ENCODE results near the gene PLA2G2E. TPM values are rescaled to one million over a fixed set of nuclear protein-coding genes. Genes with fewer than 3 reads are reported as not detected.

PLA2G2E gene
- polyA plus RNA-seq, 4 donors, result not detected

DNA sequence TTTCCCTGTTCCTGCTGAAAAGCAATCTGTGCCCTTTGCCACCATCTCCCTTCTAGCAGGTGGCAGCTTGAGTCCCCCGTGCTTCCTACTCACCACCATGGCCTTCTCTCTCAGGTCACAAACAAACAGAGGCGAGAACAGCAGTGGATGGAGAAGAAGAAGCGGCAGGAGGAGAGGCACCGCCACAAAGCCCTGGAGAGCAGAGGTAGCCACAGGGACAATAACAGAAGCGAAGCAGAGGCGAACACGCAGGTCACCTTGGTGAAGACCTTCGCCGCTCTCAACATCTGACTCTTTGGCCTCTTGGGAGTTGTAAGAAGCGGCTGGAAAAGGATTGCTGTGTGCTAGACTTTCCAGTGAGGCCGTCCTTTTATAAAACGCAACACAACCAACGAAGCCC, 16.0 kb downstream of the PLA2G2E start:
- peaks cover 27 to 43% (median 39%) of the 10 kb centered on the region in 3 donors for H3K36me3 ChIP-seq (ENCODE audit: control insufficient read depth in 3 of 3, insufficient read depth in 2 of 3, low read depth in 1 of 3, low read length in 3 of 3)
- no peak overlapping the region for H3K27ac ChIP-seq (ENCODE audit: low read depth in 1 of 3, low read length in 2 of 3)
- H3K9me3 ChIP-seq (ENCODE audit: control insufficient read depth in 2 of 2, insufficient read depth in 1 of 2, low read depth in 1 of 2, low read length in 1 of 2), result no peaks in the 10 kb centered on the region
- no peaks in the 10 kb centered on the region for H3K27me3 ChIP-seq (ENCODE audit: control insufficient read depth in 3 of 3, insufficient read depth in 3 of 3, low read length in 3 of 3)
- DNase-seq (no peak), FAIRE-seq (no peak)
- no peak overlapping the region for H3K4me3 ChIP-seq (ENCODE audit: low read depth in 1 of 3, low read length in 3 of 3)
- WGBS, 3 donors, result 95 to 96% (median 95%) methylated on average over 13 of the region's 13 CpGs
- H3K4me1 ChIP-seq (ENCODE audit: control insufficient read depth in 3 of 3, insufficient read depth in 2 of 3, low read depth in 1 of 3, low read length in 2 of 3), result no peaks in the 10 kb centered on the region

DNA sequence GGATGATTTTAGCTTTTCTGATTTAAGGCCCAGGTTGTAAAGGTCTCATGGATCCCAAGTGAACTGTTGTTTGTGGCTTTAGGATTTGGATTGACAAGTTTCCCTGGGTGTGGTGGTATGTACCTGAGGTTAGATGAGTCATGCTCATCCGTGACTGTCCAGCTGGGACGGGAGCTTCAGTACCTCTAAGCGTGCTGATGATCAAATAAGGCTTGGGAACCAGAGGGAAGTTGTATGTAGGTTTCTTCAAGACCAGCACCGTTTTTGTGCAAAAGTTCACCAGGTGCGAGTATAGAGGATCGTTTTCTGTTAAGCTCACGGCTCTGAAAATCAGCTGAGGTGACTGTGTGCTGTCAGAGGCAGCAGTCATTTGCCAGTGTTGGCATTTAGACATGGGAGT, 19.8 kb downstream of the PLA2G2E start:
- peaks cover 15 to 31% (median 30%) of the 10 kb centered on the region in 3 donors for H3K36me3 ChIP-seq (ENCODE audit: control insufficient read depth in 3 of 3, insufficient read depth in 2 of 3, low read depth in 1 of 3, low read length in 3 of 3)
- H3K4me3 ChIP-seq (ENCODE audit: low read depth in 1 of 3, low read length in 3 of 3), result no peak overlapping the region
- no peak for DNase-seq
- no peaks in the 10 kb centered on the region for H3K4me1 ChIP-seq (ENCODE audit: control insufficient read depth in 3 of 3, insufficient read depth in 2 of 3, low read depth in 1 of 3, low read length in 2 of 3)
- FAIRE-seq, result no peak
- 80 to 90% (median 85%) methylated on average over 7 of the region's 7 CpGs for WGBS, 3 donors
- no peaks in the 10 kb centered on the region for H3K9me3 ChIP-seq (ENCODE audit: control insufficient read depth in 2 of 2, insufficient read depth in 1 of 2, low read depth in 1 of 2, low read length in 1 of 2)
- H3K27me3 ChIP-seq (ENCODE audit: control insufficient read depth in 3 of 3, insufficient read depth in 3 of 3, low read length in 3 of 3), result no peaks in the 10 kb centered on the region
- no peak overlapping the region for H3K27ac ChIP-seq (ENCODE audit: low read depth in 1 of 3, low read length in 2 of 3)

DNA sequence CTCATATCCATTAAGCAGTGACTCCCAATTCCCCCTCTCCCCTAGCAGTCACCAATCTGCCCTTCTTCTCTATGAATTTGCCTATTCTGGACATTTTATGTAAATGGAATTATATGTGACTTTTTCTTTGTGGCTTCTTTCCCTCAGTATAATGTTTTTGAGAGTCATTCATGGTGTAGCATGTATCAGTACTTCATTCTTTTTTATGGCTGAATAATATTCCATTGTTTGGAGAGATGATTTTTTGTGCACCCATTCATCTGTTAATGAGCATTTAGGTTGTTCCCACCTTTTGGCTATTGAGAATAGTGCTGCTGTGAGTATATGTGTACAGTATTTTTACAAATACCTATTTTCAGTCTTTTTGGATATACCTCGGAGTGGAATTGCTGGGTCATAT, 21.8 kb downstream of the PLA2G2E start:
- H3K27me3 ChIP-seq (ENCODE audit: control insufficient read depth in 3 of 3, insufficient read depth in 3 of 3, low read length in 3 of 3), result no peaks in the 10 kb centered on the region
- H3K36me3 ChIP-seq (ENCODE audit: control insufficient read depth in 3 of 3, insufficient read depth in 2 of 3, low read depth in 1 of 3, low read length in 3 of 3), result peaks cover 8 to 37% (median 20%) of the 10 kb centered on the region in 3 donors
- H3K4me1 ChIP-seq (ENCODE audit: control insufficient read depth in 3 of 3, insufficient read depth in 2 of 3, low read depth in 1 of 3, low read length in 2 of 3), result no peaks in the 10 kb centered on the region
- H3K4me3 ChIP-seq (ENCODE audit: low read depth in 1 of 3, low read length in 3 of 3), result no peak overlapping the region
- FAIRE-seq (no peak), DNase-seq (no peak)
- WGBS, 3 donors, result 94 to 100% (median 100%) methylated on average over 1 of the region's 1 CpG
- no peaks in the 10 kb centered on the region for H3K9me3 ChIP-seq (ENCODE audit: control insufficient read depth in 2 of 2, insufficient read depth in 1 of 2, low read depth in 1 of 2, low read length in 1 of 2)
- no peak overlapping the region for H3K27ac ChIP-seq (ENCODE audit: low read depth in 1 of 3, low read length in 2 of 3)

- no peak for FAIRE-seq
- no peak for DNase-seq
- H3K4me1 ChIP-seq (ENCODE audit: control insufficient read depth in 3 of 3, insufficient read depth in 2 of 3, low read depth in 1 of 3, low read length in 2 of 3), result no peaks in the 10 kb centered on the region
- H3K36me3 ChIP-seq (ENCODE audit: control insufficient read depth in 3 of 3, insufficient read depth in 2 of 3, low read depth in 1 of 3, low read length in 3 of 3), result peaks cover 13 to 36% (median 21%) of the 10 kb centered on the region in 3 donors
- H3K27me3 ChIP-seq (ENCODE audit: control insufficient read depth in 3 of 3, insufficient read depth in 3 of 3, low read length in 3 of 3), result no peaks in the 10 kb centered on the region
- WGBS, 3 donors, result 88% methylated on average over 5 of the region's 5 CpGs
- no peak overlapping the region for H3K27ac ChIP-seq (ENCODE audit: low read depth in 1 of 3, low read length in 2 of 3)
- H3K4me3 ChIP-seq (ENCODE audit: low read depth in 1 of 3, low read length in 3 of 3), result no peak overlapping the region
- H3K9me3 ChIP-seq (ENCODE audit: control insufficient read depth in 2 of 2, insufficient read depth in 1 of 2, low read depth in 1 of 2, low read length in 1 of 2), result no peaks in the 10 kb centered on the region
Observed at GRCh38 chr1:19894218-19894617, 29.2 kb downstream of the PLA2G2E start.

- no peak for FAIRE-seq
- no peaks in the 10 kb centered on the region for H3K9me3 ChIP-seq (ENCODE audit: control insufficient read depth in 2 of 2, insufficient read depth in 1 of 2, low read depth in 1 of 2, low read length in 1 of 2)
- H3K36me3 ChIP-seq (ENCODE audit: control insufficient read depth in 3 of 3, insufficient read depth in 2 of 3, low read depth in 1 of 3, low read length in 3 of 3), result peaks cover 10 to 31% (median 18%) of the 10 kb centered on the region in 3 donors
- H3K4me1 ChIP-seq (ENCODE audit: control insufficient read depth in 3 of 3, insufficient read depth in 2 of 3, low read depth in 1 of 3, low read length in 2 of 3), result no peaks in the 10 kb centered on the region
- no peak for DNase-seq
- 88 to 94% (median 89%) methylated on average over 3 of the region's 3 CpGs for WGBS, 3 donors
- H3K27me3 ChIP-seq (ENCODE audit: control insufficient read depth in 3 of 3, insufficient read depth in 3 of 3, low read length in 3 of 3), result no peaks in the 10 kb centered on the region
- H3K27ac ChIP-seq (ENCODE audit: low read depth in 1 of 3, low read length in 2 of 3), result no peak overlapping the region
- H3K4me3 ChIP-seq (ENCODE audit: low read depth in 1 of 3, low read length in 3 of 3), result no peak overlapping the region
Observed at GRCh38 chr1:19893687-19894086, 29.7 kb downstream of the PLA2G2E start.

DNA sequence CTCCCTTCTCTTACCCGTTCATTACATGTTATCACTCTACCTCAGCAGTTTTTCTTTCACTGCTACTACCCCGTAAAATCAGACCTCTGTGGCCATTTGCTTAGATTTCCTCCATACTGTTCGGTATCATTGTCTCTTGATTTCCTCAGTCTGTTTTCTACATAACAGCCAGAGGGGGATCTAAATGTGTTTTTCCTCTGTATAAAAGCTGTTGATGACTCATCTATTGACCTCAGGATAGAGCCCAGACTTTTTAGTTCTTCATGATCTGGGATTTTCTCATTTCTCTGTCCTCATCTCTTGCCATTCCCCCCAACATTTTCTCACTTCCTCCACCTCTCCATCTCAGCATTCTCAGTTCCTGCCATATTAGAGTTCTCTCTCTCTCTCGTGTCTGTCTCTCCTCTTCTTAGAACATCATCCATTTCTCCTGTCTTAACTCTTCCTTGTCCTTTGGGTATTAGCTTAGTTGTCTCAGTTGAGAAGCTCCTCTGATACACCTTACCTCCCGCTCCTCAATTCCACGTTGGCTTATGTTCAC, 30.7 kb downstream of the PLA2G2E start:
- no peak overlapping the region for H3K4me3 ChIP-seq (ENCODE audit: low read depth in 1 of 3, low read length in 3 of 3)
- H3K27me3 ChIP-seq (ENCODE audit: control insufficient read depth in 3 of 3, insufficient read depth in 3 of 3, low read length in 3 of 3), result no peaks in the 10 kb centered on the region
- peaks cover 10 to 31% (median 11%) of the 10 kb centered on the region in 3 donors for H3K36me3 ChIP-seq (ENCODE audit: control insufficient read depth in 3 of 3, insufficient read depth in 2 of 3, low read depth in 1 of 3, low read length in 3 of 3)
- no peaks in the 10 kb centered on the region for H3K4me1 ChIP-seq (ENCODE audit: control insufficient read depth in 3 of 3, insufficient read depth in 2 of 3, low read depth in 1 of 3, low read length in 2 of 3)
- H3K27ac ChIP-seq (ENCODE audit: low read depth in 1 of 3, low read length in 2 of 3), result no peak overlapping the region
- no peaks in the 10 kb centered on the region for H3K9me3 ChIP-seq (ENCODE audit: control insufficient read depth in 2 of 2, insufficient read depth in 1 of 2, low read depth in 1 of 2, low read length in 1 of 2)
- WGBS, 3 donors, result 83 to 95% (median 91%) methylated on average over 6 of the region's 6 CpGs
- no peak for FAIRE-seq
- DNase-seq, result no peak

- Histone ChIP-seq H3K4me1 (ENCODE audit: control insufficient read depth in 3 of 3, insufficient read depth in 2 of 3, low read depth in 1 of 3, low read length in 2 of 3) (no peaks in the 10 kb centered on the region), H3K27me3 (ENCODE audit: control insufficient read depth in 3 of 3, insufficient read depth in 3 of 3, low read length in 3 of 3) (no peaks in the 10 kb centered on the region), H3K4me3 (ENCODE audit: low read depth in 1 of 3, low read length in 3 of 3) (no peak overlapping the region), H3K36me3 (ENCODE audit: control insufficient read depth in 3 of 3, insufficient read depth in 2 of 3, low read depth in 1 of 3, low read length in 3 of 3) (peaks cover 7 to 31% (median 9%) of the 10 kb centered on the region in 3 donors), H3K9me3 (ENCODE audit: control insufficient read depth in 2 of 2, insufficient read depth in 1 of 2, low read depth in 1 of 2, low read length in 1 of 2) (no peaks in the 10 kb centered on the region), H3K27ac (ENCODE audit: low read depth in 1 of 3, low read length in 2 of 3) (no peak overlapping the region)
- FAIRE-seq, result no peak
- 90 to 94% (median 91%) methylated on average over 3 of the region's 3 CpGs for WGBS, 3 donors
- DNase-seq, result no peak
Observed at GRCh38 chr1:19892129-19892528, 31.3 kb downstream of the PLA2G2E start.

GRCh38 chr1:19889656-19890055, 33.8 kb downstream of the PLA2G2E start:
- no peaks in the 10 kb centered on the region for H3K27me3 ChIP-seq (ENCODE audit: control insufficient read depth in 3 of 3, insufficient read depth in 3 of 3, low read length in 3 of 3)
- H3K9me3 ChIP-seq (ENCODE audit: control insufficient read depth in 2 of 2, insufficient read depth in 1 of 2, low read depth in 1 of 2, low read length in 1 of 2), result no peaks in the 10 kb centered on the region
- no peak for FAIRE-seq
- DNase-seq, result no peak
- peaks cover 5 to 22% (median 8%) of the 10 kb centered on the region in 3 donors for H3K36me3 ChIP-seq (ENCODE audit: control insufficient read depth in 3 of 3, insufficient read depth in 2 of 3, low read depth in 1 of 3, low read length in 3 of 3)
- no peak overlapping the region for H3K27ac ChIP-seq (ENCODE audit: low read depth in 1 of 3, low read length in 2 of 3)
- H3K4me3 ChIP-seq (ENCODE audit: low read depth in 1 of 3, low read length in 3 of 3), result no peak overlapping the region
- peaks cover 0 to 2% (median 0%) of the 10 kb centered on the region in 3 donors for H3K4me1 ChIP-seq (ENCODE audit: control insufficient read depth in 3 of 3, insufficient read depth in 2 of 3, low read depth in 1 of 3, low read length in 2 of 3)

GRCh38 chr1:19888112-19888511, 35.3 kb downstream of the PLA2G2E start:
- H3K4me1 ChIP-seq (ENCODE audit: control insufficient read depth in 3 of 3, insufficient read depth in 2 of 3, low read depth in 1 of 3, low read length in 2 of 3), result peaks cover 3 to 8% (median 5%) of the 10 kb centered on the region in 3 donors
- no peaks in the 10 kb centered on the region for H3K9me3 ChIP-seq (ENCODE audit: control insufficient read depth in 2 of 2, insufficient read depth in 1 of 2, low read depth in 1 of 2, low read length in 1 of 2)
- no peaks in the 10 kb centered on the region for H3K27me3 ChIP-seq (ENCODE audit: control insufficient read depth in 3 of 3, insufficient read depth in 3 of 3, low read length in 3 of 3)
- DNase-seq (no peak), FAIRE-seq (no peak)
- 96% methylated on average over 1 of the region's 1 CpG for WGBS, 3 donors
- no peak overlapping the region for H3K27ac ChIP-seq (ENCODE audit: low read depth in 1 of 3, low read length in 2 of 3)
- peaks cover 0 to 15% (median 2%) of the 10 kb centered on the region in 3 donors for H3K36me3 ChIP-seq (ENCODE audit: control insufficient read depth in 3 of 3, insufficient read depth in 2 of 3, low read depth in 1 of 3, low read length in 3 of 3)
- no peak overlapping the region for H3K4me3 ChIP-seq (ENCODE audit: low read depth in 1 of 3, low read length in 3 of 3)
